ENCODE data around the gene FOXK2. TPM values are rescaled to one million over a fixed set of nuclear protein-coding genes. Genes with fewer than 3 reads are reported as not detected.
"Not testable (repeated sequence)": the region's sequence is repeated elsewhere in the genome, so short reads cannot be mapped to it uniquely, and the experiment has no call there.

FOXK2 gene
- total and polyA plus RNA-seq, 2 experiments from 2014 or later: 5.6 to 43.0 TPM

- Histone ChIP-seq H4K20me1 (ENCODE audit: insufficient read depth) (peaks cover 4% of the 10 kb centered on the region; the same call in 1 of the 2 replicates), H3K36me3 (ENCODE audit: low read depth) (no peaks in the 10 kb centered on the region), H3K27ac (no peak overlapping the region), H2AFZ (no peak overlapping the region), H3F3A (ENCODE audit: insufficient read depth) (no peaks in the 10 kb centered on the region), H3K9me2 (ENCODE audit: insufficient read depth) (no peaks in the 10 kb centered on the region), H3K4me2 (ENCODE audit: unreplicated experiment) (no peak overlapping the region), H3K9me3 (ENCODE audit: low read depth) (no peaks in the 10 kb centered on the region), H3K4me1 (ENCODE audit: insufficient read depth) (no peaks in the 10 kb centered on the region), H3K27me3 (replicated peaks; ENCODE audit: insufficient read depth) (no peaks in the 10 kb centered on the region), H3K4me3 (no peak overlapping the region), H3K9ac (no peak overlapping the region), H3K79me2 (ENCODE audit: insufficient read depth) (peaks cover 100% of the 10 kb centered on the region)
- DNase-seq: no peak
- in situ Hi-C loops (cut with MboI): no loop called here
- TF ChIP-seq EZH2 (IDR thresholded peaks at IDR 0.05; ENCODE audit: insufficient read depth, poor library complexity, severe bottlenecking) (no peak), EZH2phosphoT487 (IDR thresholded peaks at IDR 0.05; ENCODE audit: insufficient read depth, low read depth) (no peak)
- WGBS, 2 experiments (ENCODE audit: low coverage in 1 of 2, low lambda C conversion rate in 2 of 2, missing lambda C conversion rate in 2 of 2): 85 to 88% methylated on average over 10 to 11 of the region's 11 CpGs
Observed at GRCh38 chr17:82559566-82560251, 40.2 kb downstream of the FOXK2 start.

GRCh38 chr17:82560252-82560642 is 40.7 kb downstream of the FOXK2 start:
- no peak overlapping the region for H2AFZ ChIP-seq
- DNase-seq: no peak
- no peak overlapping the region for H3K4me2 ChIP-seq (ENCODE audit: unreplicated experiment)
- peaks cover 100% of the 10 kb centered on the region for H3K79me2 ChIP-seq (ENCODE audit: insufficient read depth)
- no peaks in the 10 kb centered on the region for H3K9me3 ChIP-seq (ENCODE audit: low read depth)
- H4K20me1 ChIP-seq (ENCODE audit: insufficient read depth): peaks cover 4% of the 10 kb centered on the region; the same call in 1 of the 2 replicates
- H3F3A ChIP-seq (ENCODE audit: insufficient read depth): no peaks in the 10 kb centered on the region
- TF ChIP-seq EZH2phosphoT487 (IDR thresholded peaks at IDR 0.05; ENCODE audit: insufficient read depth, low read depth) (no peak), EZH2 (IDR thresholded peaks at IDR 0.05; ENCODE audit: insufficient read depth, poor library complexity, severe bottlenecking) (no peak)
- no peak overlapping the region for H3K27ac ChIP-seq
- in situ Hi-C loops (cut with MboI): no loop called here
- no peaks in the 10 kb centered on the region for H3K4me1 ChIP-seq (ENCODE audit: insufficient read depth)
- no peaks in the 10 kb centered on the region for H3K27me3 ChIP-seq (replicated peaks; ENCODE audit: insufficient read depth)
- no peaks in the 10 kb centered on the region for H3K9me2 ChIP-seq (ENCODE audit: insufficient read depth)
- no peak overlapping the region for H3K4me3 ChIP-seq
- no peak overlapping the region for H3K9ac ChIP-seq
- WGBS, 2 experiments (ENCODE audit: low coverage in 1 of 2, low lambda C conversion rate in 2 of 2, missing lambda C conversion rate in 2 of 2): 68 to 70% methylated on average over 15 of the region's 15 CpGs
- no peaks in the 10 kb centered on the region for H3K36me3 ChIP-seq (ENCODE audit: low read depth)

DNA sequence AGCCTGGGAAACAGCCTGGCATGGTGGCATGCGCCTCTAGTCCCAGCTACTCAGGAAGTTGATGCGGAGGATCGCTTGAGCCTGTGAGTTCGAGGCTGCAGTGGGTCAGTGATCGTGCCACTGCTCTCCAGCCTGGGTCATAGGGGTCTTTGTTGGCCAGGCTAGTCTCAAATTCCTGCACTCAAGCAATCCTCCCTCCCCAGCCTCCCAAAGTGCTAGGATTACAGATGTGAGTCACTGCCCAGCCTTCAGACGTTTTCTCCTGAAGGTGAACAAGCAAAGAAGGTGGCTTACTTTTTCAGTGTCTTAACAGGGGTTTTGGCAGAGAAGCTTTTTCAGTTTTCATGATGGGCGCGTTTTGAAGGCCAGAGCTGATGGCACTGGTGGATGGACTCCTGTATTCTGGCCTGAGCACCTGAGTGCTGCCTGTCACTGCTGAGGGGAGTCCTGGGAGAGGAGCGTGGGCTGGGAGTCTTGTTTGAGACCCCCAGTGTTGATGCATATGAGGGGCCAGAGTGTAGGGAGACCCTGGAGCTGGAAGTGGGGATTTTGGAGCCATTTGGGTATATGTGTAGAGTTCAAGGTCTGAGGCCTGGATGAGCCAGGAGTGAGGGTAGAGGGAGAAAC is 41.4 kb downstream of the FOXK2 start:
- no peak overlapping the region for H3K4me2 ChIP-seq (ENCODE audit: unreplicated experiment)
- H3K4me1 ChIP-seq (ENCODE audit: insufficient read depth): no peaks in the 10 kb centered on the region
- H3K9me2 ChIP-seq (ENCODE audit: insufficient read depth): no peaks in the 10 kb centered on the region
- no peak for DNase-seq
- in situ Hi-C loops (cut with MboI): no loop called here
- no peak overlapping the region for H2AFZ ChIP-seq
- no peak overlapping the region for H3K9ac ChIP-seq
- H3K79me2 ChIP-seq (ENCODE audit: insufficient read depth): peaks cover 100% of the 10 kb centered on the region
- H3K4me3 ChIP-seq: no peak overlapping the region
- H3K27me3 ChIP-seq (replicated peaks; ENCODE audit: insufficient read depth): no peaks in the 10 kb centered on the region
- no peaks in the 10 kb centered on the region for H3K9me3 ChIP-seq (ENCODE audit: low read depth)
- WGBS, 2 experiments (ENCODE audit: low coverage in 1 of 2, low lambda C conversion rate in 2 of 2, missing lambda C conversion rate in 2 of 2): 83 to 84% methylated on average over 9 of the region's 9 CpGs
- TF ChIP-seq EZH2 (IDR thresholded peaks at IDR 0.05; ENCODE audit: insufficient read depth, poor library complexity, severe bottlenecking) (no peak), EZH2phosphoT487 (IDR thresholded peaks at IDR 0.05; ENCODE audit: insufficient read depth, low read depth) (no peak)
- H3F3A ChIP-seq (ENCODE audit: insufficient read depth): no peaks in the 10 kb centered on the region
- H3K36me3 ChIP-seq (ENCODE audit: low read depth): no peaks in the 10 kb centered on the region
- peaks cover 4% of the 10 kb centered on the region; the same call in 1 of the 2 replicates for H4K20me1 ChIP-seq (ENCODE audit: insufficient read depth)
- no peak overlapping the region for H3K27ac ChIP-seq

DNA sequence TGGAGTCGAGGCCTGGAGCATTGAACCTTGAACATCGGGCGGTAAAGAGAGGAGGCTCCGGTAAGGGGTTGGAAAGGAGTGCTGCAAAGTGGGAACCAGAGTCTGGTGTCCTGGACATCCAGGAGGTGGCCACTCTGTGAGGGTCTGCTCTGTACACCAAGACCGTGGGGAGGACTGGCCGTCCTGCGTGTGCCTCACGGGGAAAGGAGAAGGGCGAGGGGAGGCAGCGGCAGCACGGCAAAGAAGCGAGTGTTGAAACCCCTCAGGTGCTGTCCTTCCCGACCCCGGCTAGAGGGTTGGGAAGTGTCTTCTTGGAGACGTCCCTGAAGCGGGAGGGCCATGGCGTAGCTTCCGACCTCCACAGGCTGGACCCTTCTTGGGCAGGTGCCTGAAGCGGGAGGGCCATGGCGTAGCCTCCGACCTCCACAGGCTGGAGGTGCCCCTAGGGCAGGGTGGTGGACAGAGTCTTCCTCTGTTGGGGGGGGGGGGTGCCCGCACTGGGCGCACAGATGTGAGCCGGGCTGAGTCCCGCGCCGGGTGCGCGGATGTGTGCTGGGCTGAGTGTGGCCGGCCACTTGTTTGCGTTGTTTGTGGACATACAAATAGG is 42.0 kb downstream of the FOXK2 start:
- no peaks in the 10 kb centered on the region for H3K27me3 ChIP-seq (replicated peaks; ENCODE audit: insufficient read depth)
- H3K27ac ChIP-seq: no peak overlapping the region
- H3K79me2 ChIP-seq (ENCODE audit: insufficient read depth): peaks cover 100% of the 10 kb centered on the region
- H4K20me1 ChIP-seq (ENCODE audit: insufficient read depth): peaks cover 4% of the 10 kb centered on the region; the same call in 1 of the 2 replicates
- in situ Hi-C loops (cut with MboI): no loop called here
- 96% methylated on average over 15 to 31 of the region's 31 CpGs for WGBS, 2 experiments (ENCODE audit: low coverage in 1 of 2, low lambda C conversion rate in 2 of 2, missing lambda C conversion rate in 2 of 2)
- H2AFZ ChIP-seq: no peak overlapping the region
- no peaks in the 10 kb centered on the region for H3F3A ChIP-seq (ENCODE audit: insufficient read depth)
- H3K4me2 ChIP-seq (ENCODE audit: unreplicated experiment): no peak overlapping the region
- TF ChIP-seq EZH2 (IDR thresholded peaks at IDR 0.05; ENCODE audit: insufficient read depth, poor library complexity, severe bottlenecking): no peak
- no peak for TF ChIP-seq EZH2phosphoT487 (IDR thresholded peaks at IDR 0.05; ENCODE audit: insufficient read depth, low read depth)
- no peak for DNase-seq
- no peaks in the 10 kb centered on the region for H3K36me3 ChIP-seq (ENCODE audit: low read depth)
- H3K4me1 ChIP-seq (ENCODE audit: insufficient read depth): no peaks in the 10 kb centered on the region
- no peaks in the 10 kb centered on the region for H3K9me2 ChIP-seq (ENCODE audit: insufficient read depth)
- H3K4me3 ChIP-seq: no peak overlapping the region
- H3K9ac ChIP-seq: no peak overlapping the region
- H3K9me3 ChIP-seq (ENCODE audit: low read depth): no peaks in the 10 kb centered on the region

GRCh38 chr17:82562718-82563220 is 43.2 kb downstream of the FOXK2 start:
- H3K4me1 ChIP-seq (ENCODE audit: insufficient read depth); H4K20me1 ChIP-seq (ENCODE audit: insufficient read depth); H3K4me2 ChIP-seq (ENCODE audit: unreplicated experiment); H3K9me3 ChIP-seq (ENCODE audit: low read depth); H3K9ac ChIP-seq; DNase-seq; H3K9me2 ChIP-seq (ENCODE audit: insufficient read depth); H3K36me3 ChIP-seq (ENCODE audit: low read depth); H2AFZ ChIP-seq; H3K4me3 ChIP-seq; in situ Hi-C loops (cut with MboI); H3F3A ChIP-seq (ENCODE audit: insufficient read depth); H3K27ac ChIP-seq; H3K27me3 ChIP-seq (replicated peaks; ENCODE audit: insufficient read depth): not testable (repeated sequence)
- WGBS, 2 experiments (ENCODE audit: low coverage in 1 of 2, low lambda C conversion rate in 2 of 2, missing lambda C conversion rate in 2 of 2): 73 to 75% methylated on average over 7 of the region's 7 CpGs
- peaks cover 100% of the 10 kb centered on the region for H3K79me2 ChIP-seq (ENCODE audit: insufficient read depth)

Measured in GM23248 (cell line).